ENCODE data around the gene FOXO3. TPM values are rescaled to one million over a fixed set of nuclear protein-coding genes. Genes with fewer than 3 reads are reported as not detected.
A peak's percentile ranks its signal among the peaks of the same experiment; 100 is the strongest.

The FOXO3 gene
- total and polyA plus RNA-seq, 4 donors = 11.0 to 89.6 (median 44.1) TPM

- intact Hi-C loops (cut with DNase I) = loop anchor here in 1 of 2 donors (5.0 kb wide), 1 partner anchor 38 kb away; no protein-coding TSS in a partner anchor
- no peaks in the 10 kb centered on the region for H3K36me3 ChIP-seq (ENCODE audit: control insufficient read depth in 1 of 2, insufficient read depth in 2 of 2, low read length in 1 of 2)
- no peak for DNase-seq
- H3K4me3 ChIP-seq (ENCODE audit: low read length in 2 of 2) = no peak overlapping the region
- H3K27me3 ChIP-seq (ENCODE audit: control insufficient read depth in 1 of 2, insufficient read depth in 2 of 2, low read length in 1 of 2) = no peaks in the 10 kb centered on the region
- ATAC-seq (ENCODE audit: low FRiP score) = peak; percentile 9
- H3K9me3 ChIP-seq (ENCODE audit: control insufficient read depth, low read length) = no peaks in the 10 kb centered on the region
- 42 to 54% methylated on average over 17 of the region's 17 CpGs for WGBS, 2 donors
- peaks cover 2 to 4% of the 10 kb centered on the region in 2 donors for H3K4me1 ChIP-seq (ENCODE audit: control insufficient read depth in 1 of 2, insufficient read depth in 2 of 2, low read length in 2 of 2)
- peak overlapping the region; percentile 8 to 37 for H3K27ac ChIP-seq (ENCODE audit: low read depth in 1 of 2, low read length in 2 of 2)
These were observed 138.7 kb downstream of the FOXO3 start for GRCh38 chr6:108699290-108700041.

- WGBS, 2 donors = 90 to 97% methylated on average over 1 of the region's 1 CpG
- H3K27ac ChIP-seq (ENCODE audit: low read depth in 1 of 2, low read length in 2 of 2) = no peak overlapping the region
- ATAC-seq (ENCODE audit: low FRiP score) = no peak
- H3K27me3 ChIP-seq (ENCODE audit: control insufficient read depth in 1 of 2, insufficient read depth in 2 of 2, low read length in 1 of 2) = no peaks in the 10 kb centered on the region
- peaks cover 1 to 2% of the 10 kb centered on the region in 2 donors for H3K4me1 ChIP-seq (ENCODE audit: control insufficient read depth in 1 of 2, insufficient read depth in 2 of 2, low read length in 2 of 2)
- H3K36me3 ChIP-seq (ENCODE audit: control insufficient read depth in 1 of 2, insufficient read depth in 2 of 2, low read length in 1 of 2) = no peaks in the 10 kb centered on the region
- no peak overlapping the region for H3K4me3 ChIP-seq (ENCODE audit: low read length in 2 of 2)
- DNase-seq = no peak
- H3K9me3 ChIP-seq (ENCODE audit: control insufficient read depth, low read length) = no peaks in the 10 kb centered on the region
- intact Hi-C loops (cut with DNase I) = no loop called here
These were observed 141.6 kb downstream of the FOXO3 start for GRCh38 chr6:108702106-108702851.

- no peaks in the 10 kb centered on the region for H3K27me3 ChIP-seq (ENCODE audit: control insufficient read depth in 1 of 2, insufficient read depth in 2 of 2, low read length in 1 of 2)
- 85 to 87% methylated on average over 8 of the region's 8 CpGs for WGBS, 2 donors
- intact Hi-C loops (cut with DNase I) = no loop called here
- no peak overlapping the region for H3K4me3 ChIP-seq (ENCODE audit: low read length in 2 of 2)
- no peaks in the 10 kb centered on the region for H3K9me3 ChIP-seq (ENCODE audit: control insufficient read depth, low read length)
- DNase-seq = no peak
- no peak overlapping the region for H3K27ac ChIP-seq (ENCODE audit: low read depth in 1 of 2, low read length in 2 of 2)
- H3K36me3 ChIP-seq (ENCODE audit: control insufficient read depth in 1 of 2, insufficient read depth in 2 of 2, low read length in 1 of 2) = no peaks in the 10 kb centered on the region
- ATAC-seq (ENCODE audit: low FRiP score) = no peak
- no peaks in the 10 kb centered on the region for H3K4me1 ChIP-seq (ENCODE audit: control insufficient read depth in 1 of 2, insufficient read depth in 2 of 2, low read length in 2 of 2)
These were observed 145.9 kb downstream of the FOXO3 start for GRCh38 chr6:108706649-108707048.

- DNase-seq = no peak
- no peak overlapping the region for H3K27ac ChIP-seq (ENCODE audit: low read depth in 1 of 2, low read length in 2 of 2)
- WGBS, 2 donors = 37 to 39% methylated on average over 8 of the region's 8 CpGs
These were observed 146.7 kb downstream of the FOXO3 start for GRCh38 chr6:108707328-108707976.

GRCh38 chr6:108710030-108710429, 149.3 kb downstream of the FOXO3 start:
- Histone ChIP-seq H3K4me3 (ENCODE audit: low read length in 2 of 2) (no peak overlapping the region), H3K4me1 (ENCODE audit: control insufficient read depth in 1 of 2, insufficient read depth in 2 of 2, low read length in 2 of 2) (peaks cover 0 to 2% of the 10 kb centered on the region in 2 donors), H3K9me3 (ENCODE audit: control insufficient read depth, low read length) (no peaks in the 10 kb centered on the region), H3K27ac (ENCODE audit: low read depth in 1 of 2, low read length in 2 of 2) (no peak overlapping the region), H3K27me3 (ENCODE audit: control insufficient read depth in 1 of 2, insufficient read depth in 2 of 2, low read length in 1 of 2) (no peaks in the 10 kb centered on the region), H3K36me3 (ENCODE audit: control insufficient read depth in 1 of 2, insufficient read depth in 2 of 2, low read length in 1 of 2) (no peaks in the 10 kb centered on the region)
- intact Hi-C loops (cut with DNase I) = no loop called here
- no peak for DNase-seq
- 68 to 86% methylated on average over 4 of the region's 4 CpGs for WGBS, 2 donors
- ATAC-seq (ENCODE audit: low FRiP score) = no peak

More at GRCh38 chr6:108707328-108707976, 146.7 kb downstream of the FOXO3 start:
- Histone ChIP-seq H3K4me3 (ENCODE audit: low read length in 2 of 2) (no peak overlapping the region), H3K9me3 (ENCODE audit: control insufficient read depth, low read length) (no peaks in the 10 kb centered on the region), H3K36me3 (ENCODE audit: control insufficient read depth in 1 of 2, insufficient read depth in 2 of 2, low read length in 1 of 2) (no peaks in the 10 kb centered on the region), H3K27me3 (ENCODE audit: control insufficient read depth in 1 of 2, insufficient read depth in 2 of 2, low read length in 1 of 2) (no peaks in the 10 kb centered on the region), H3K4me1 (ENCODE audit: control insufficient read depth in 1 of 2, insufficient read depth in 2 of 2, low read length in 2 of 2) (no peaks in the 10 kb centered on the region)
- no peak for ATAC-seq (ENCODE audit: low FRiP score)
- intact Hi-C loops (cut with DNase I) = no loop called here

GRCh38 chr6:108710551-108710950, 149.8 kb downstream of the FOXO3 start:
- H3K27me3 ChIP-seq (ENCODE audit: control insufficient read depth in 1 of 2, insufficient read depth in 2 of 2, low read length in 1 of 2) = no peaks in the 10 kb centered on the region
- H3K4me3 ChIP-seq (ENCODE audit: low read length in 2 of 2) = no peak overlapping the region
- H3K27ac ChIP-seq (ENCODE audit: low read depth in 1 of 2, low read length in 2 of 2) = no peak overlapping the region
- H3K36me3 ChIP-seq (ENCODE audit: control insufficient read depth in 1 of 2, insufficient read depth in 2 of 2, low read length in 1 of 2) = no peaks in the 10 kb centered on the region
- no peaks in the 10 kb centered on the region for H3K9me3 ChIP-seq (ENCODE audit: control insufficient read depth, low read length)
- DNase-seq = peak in 1 of 2 donors; percentile 20
- ATAC-seq (ENCODE audit: low FRiP score) = no peak
- intact Hi-C loops (cut with DNase I) = no loop called here
- H3K4me1 ChIP-seq (ENCODE audit: control insufficient read depth in 1 of 2, insufficient read depth in 2 of 2, low read length in 2 of 2) = peaks cover 0 to 2% of the 10 kb centered on the region in 2 donors
- WGBS, 2 donors = 93 to 96% methylated on average over 7 of the region's 7 CpGs

- no peak for ATAC-seq (ENCODE audit: low FRiP score)
- H3K9me3 ChIP-seq (ENCODE audit: control insufficient read depth, low read length) = no peaks in the 10 kb centered on the region
- H3K27ac ChIP-seq (ENCODE audit: low read depth in 1 of 2, low read length in 2 of 2) = no peak overlapping the region
- intact Hi-C loops (cut with DNase I) = no loop called here
- H3K27me3 ChIP-seq (ENCODE audit: control insufficient read depth in 1 of 2, insufficient read depth in 2 of 2, low read length in 1 of 2) = no peaks in the 10 kb centered on the region
- peaks cover 0 to 2% of the 10 kb centered on the region in 2 donors for H3K4me1 ChIP-seq (ENCODE audit: control insufficient read depth in 1 of 2, insufficient read depth in 2 of 2, low read length in 2 of 2)
- WGBS, 2 donors = 80 to 86% methylated on average over 5 of the region's 5 CpGs
- no peak for DNase-seq
- H3K36me3 ChIP-seq (ENCODE audit: control insufficient read depth in 1 of 2, insufficient read depth in 2 of 2, low read length in 1 of 2) = no peaks in the 10 kb centered on the region
- no peak overlapping the region for H3K4me3 ChIP-seq (ENCODE audit: low read length in 2 of 2)
These were observed 150.4 kb downstream of the FOXO3 start for GRCh38 chr6:108711071-108711470.

- Histone ChIP-seq H3K4me3 (ENCODE audit: low read length in 2 of 2) (no peak overlapping the region), H3K4me1 (ENCODE audit: control insufficient read depth in 1 of 2, insufficient read depth in 2 of 2, low read length in 2 of 2) (peaks cover 0 to 2% of the 10 kb centered on the region in 2 donors), H3K27ac (ENCODE audit: low read depth in 1 of 2, low read length in 2 of 2) (no peak overlapping the region), H3K27me3 (ENCODE audit: control insufficient read depth in 1 of 2, insufficient read depth in 2 of 2, low read length in 1 of 2) (no peaks in the 10 kb centered on the region), H3K9me3 (ENCODE audit: control insufficient read depth, low read length) (no peaks in the 10 kb centered on the region), H3K36me3 (ENCODE audit: control insufficient read depth in 1 of 2, insufficient read depth in 2 of 2, low read length in 1 of 2) (no peaks in the 10 kb centered on the region)
- no peak for ATAC-seq (ENCODE audit: low FRiP score)
- WGBS, 2 donors = 70 to 71% methylated on average over 5 of the region's 5 CpGs
- intact Hi-C loops (cut with DNase I) = no loop called here
- DNase-seq = no peak
These were observed 151.1 kb downstream of the FOXO3 start for GRCh38 chr6:108711826-108712225.
